ENCODE data around the gene CYB5RL. TPM values are rescaled to one million over a fixed set of nuclear protein-coding genes. Genes with fewer than 3 reads are reported as not detected.

CYB5RL gene
- total RNA-seq, 6 donors from 2014 or later, result 2.7 to 10.0 (median 6.6) TPM

- Histone ChIP-seq H3K36me3 (peaks cover 0 to 5% (median under 1%) of the 10 kb centered on the region in 4 donors), H3K27me3 (no peaks in the 10 kb centered on the region), H3K27ac (no peak overlapping the region), H3K4me1 (no peaks in the 10 kb centered on the region), H3K9me3 (no peaks in the 10 kb centered on the region), H3K4me3 (no peak overlapping the region)
- no peak for ATAC-seq (ENCODE audit: low FRiP score in 2 of 2)
- no peak for DNase-seq
- TF ChIP-seq, protein P1, sequence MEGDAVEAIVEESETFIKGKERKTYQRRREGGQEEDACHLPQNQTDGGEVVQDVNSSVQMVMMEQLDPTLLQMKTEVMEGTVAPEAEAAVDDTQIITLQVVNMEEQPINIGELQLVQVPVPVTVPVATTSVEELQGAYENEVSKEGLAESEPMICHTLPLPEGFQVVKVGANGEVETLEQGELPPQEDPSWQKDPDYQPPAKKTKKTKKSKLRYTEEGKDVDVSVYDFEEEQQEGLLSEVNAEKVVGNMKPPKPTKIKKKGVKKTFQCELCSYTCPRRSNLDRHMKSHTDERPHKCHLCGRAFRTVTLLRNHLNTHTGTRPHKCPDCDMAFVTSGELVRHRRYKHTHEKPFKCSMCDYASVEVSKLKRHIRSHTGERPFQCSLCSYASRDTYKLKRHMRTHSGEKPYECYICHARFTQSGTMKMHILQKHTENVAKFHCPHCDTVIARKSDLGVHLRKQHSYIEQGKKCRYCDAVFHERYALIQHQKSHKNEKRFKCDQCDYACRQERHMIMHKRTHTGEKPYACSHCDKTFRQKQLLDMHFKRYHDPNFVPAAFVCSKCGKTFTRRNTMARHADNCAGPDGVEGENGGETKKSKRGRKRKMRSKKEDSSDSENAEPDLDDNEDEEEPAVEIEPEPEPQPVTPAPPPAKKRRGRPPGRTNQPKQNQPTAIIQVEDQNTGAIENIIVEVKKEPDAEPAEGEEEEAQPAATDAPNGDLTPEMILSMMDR (IDR thresholded peaks at IDR 0.05), result no peak
- no peak for TF ChIP-seq EP300 (IDR thresholded peaks at IDR 0.05)
- TF ChIP-seq POLR2A (IDR thresholded peaks at IDR 0.05), result no peak
- TF ChIP-seq POLR2AphosphoS5 (IDR thresholded peaks at IDR 0.05), result no peak
- 66 to 73% methylated on average over 8 to 9 of the region's 9 CpGs for WGBS, 2 donors
Observed at GRCh38 chr1:54173681-54174080, 26.1 kb downstream of the CYB5RL start.

DNA sequence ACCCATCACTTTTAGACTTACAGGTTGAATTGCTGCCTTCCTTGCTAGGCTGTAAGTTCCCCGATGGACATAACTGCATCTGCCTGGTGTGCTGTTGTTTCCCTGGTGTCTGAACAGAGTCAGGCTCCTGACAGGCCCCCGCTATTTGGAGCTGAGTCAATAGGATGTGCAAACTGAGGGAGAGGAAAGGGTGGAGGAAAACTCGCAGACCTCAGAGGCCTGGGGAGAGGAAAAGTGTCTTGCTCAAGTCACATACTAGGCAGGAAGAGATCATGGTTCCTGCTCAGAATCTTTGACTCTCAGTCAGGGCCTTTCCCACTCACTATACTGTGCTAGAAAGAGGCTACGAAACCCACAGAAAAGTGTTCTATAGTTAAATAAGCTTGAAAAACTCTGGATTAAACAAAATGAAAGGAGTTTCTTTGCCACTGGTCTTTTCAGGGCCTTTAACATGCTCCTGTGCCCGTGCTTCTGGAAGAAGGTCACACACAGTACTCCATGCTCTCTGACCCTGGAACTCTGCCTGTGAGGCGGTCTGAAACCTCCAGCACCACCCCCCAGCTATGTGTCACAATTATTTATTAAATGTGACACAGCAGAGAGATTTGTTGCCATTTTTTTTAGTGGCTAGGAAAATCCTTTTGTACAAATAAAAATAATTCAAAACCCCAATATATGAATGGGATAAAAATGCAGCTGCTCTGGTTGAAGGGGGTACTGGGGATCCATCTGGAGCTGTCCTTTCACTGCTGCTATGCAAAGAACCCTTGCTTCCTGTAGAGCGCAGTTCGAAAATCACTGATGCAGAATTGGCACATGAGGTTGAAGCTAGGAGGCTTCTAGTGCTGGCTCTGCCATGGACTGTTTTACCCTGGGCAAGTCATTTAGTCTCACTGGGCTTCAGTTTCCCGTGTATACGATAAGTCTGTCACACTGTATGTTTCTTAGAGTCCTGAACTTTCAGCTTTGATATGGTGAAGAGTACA lies 26.9 kb downstream of the CYB5RL start:
- DNase-seq, result no peak
- 73 to 76% methylated on average over 10 of the region's 10 CpGs for WGBS, 2 donors
- no peak overlapping the region for H3K4me3 ChIP-seq
- H3K36me3 ChIP-seq, result no peaks in the 10 kb centered on the region
- H3K27ac ChIP-seq, result no peak overlapping the region
- H3K27me3 ChIP-seq, result no peaks in the 10 kb centered on the region
- H3K9me3 ChIP-seq, result no peaks in the 10 kb centered on the region
- TF ChIP-seq EP300 (IDR thresholded peaks at IDR 0.05), result no peak
- no peak for TF ChIP-seq POLR2AphosphoS5 (IDR thresholded peaks at IDR 0.05)
- no peak for TF ChIP-seq POLR2A (IDR thresholded peaks at IDR 0.05)
- TF ChIP-seq, protein P1 (IDR thresholded peaks at IDR 0.05), result no peak
- H3K4me1 ChIP-seq, result no peaks in the 10 kb centered on the region
- no peak for ATAC-seq (ENCODE audit: low FRiP score in 2 of 2)

DNA sequence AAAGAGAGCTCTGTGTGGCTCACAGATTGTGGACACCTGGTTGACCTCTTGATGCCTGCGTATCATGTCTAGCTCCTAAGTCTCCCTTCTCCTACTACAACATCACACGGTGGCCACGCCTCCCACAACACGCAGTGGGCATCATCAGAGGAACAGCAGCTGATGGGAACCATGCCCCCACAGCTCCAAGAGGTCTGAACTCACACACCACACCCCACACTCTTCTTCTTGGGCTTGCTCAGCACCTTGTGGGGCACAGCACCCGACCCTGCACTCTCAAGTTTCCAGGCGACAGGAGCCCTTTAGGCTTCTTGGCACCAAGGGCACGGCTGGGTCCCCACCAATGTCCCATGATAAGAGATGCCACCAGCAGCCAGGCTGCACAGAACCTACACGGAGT lies 28.2 kb downstream of the CYB5RL start:
- Histone ChIP-seq H3K4me3 (no peak overlapping the region), H3K9me3 (no peaks in the 10 kb centered on the region), H3K4me1 (no peaks in the 10 kb centered on the region), H3K36me3 (no peaks in the 10 kb centered on the region), H3K27me3 (no peaks in the 10 kb centered on the region), H3K27ac (no peak overlapping the region)
- WGBS, 2 donors, result 89 to 90% methylated on average over 8 of the region's 8 CpGs
- ATAC-seq (ENCODE audit: low FRiP score in 2 of 2) (no peak), DNase-seq (no peak)
- no peak for TF ChIP-seq POLR2AphosphoS5 (IDR thresholded peaks at IDR 0.05)
- TF ChIP-seq, protein P1 (IDR thresholded peaks at IDR 0.05), result no peak

- ATAC-seq (ENCODE audit: low FRiP score in 2 of 2) (no peak), DNase-seq (no peak)
- no peaks in the 10 kb centered on the region for H3K27me3 ChIP-seq
- H3K4me3 ChIP-seq, result no peak overlapping the region
- TF ChIP-seq POLR2A (IDR thresholded peaks at IDR 0.05) (no peak), POLR2AphosphoS5 (IDR thresholded peaks at IDR 0.05) (no peak), EP300 (IDR thresholded peaks at IDR 0.05) (no peak)
- TF ChIP-seq, protein P1 (IDR thresholded peaks at IDR 0.05), result no peak
- no peaks in the 10 kb centered on the region for H3K4me1 ChIP-seq
- WGBS, 2 donors, result 77 to 92% methylated on average over 8 of the region's 8 CpGs
- H3K27ac ChIP-seq, result no peak overlapping the region
- no peaks in the 10 kb centered on the region for H3K36me3 ChIP-seq
- no peaks in the 10 kb centered on the region for H3K9me3 ChIP-seq
Observed at GRCh38 chr1:54171016-54171415, 28.8 kb downstream of the CYB5RL start.

Measured in upper lobe of left lung (tissue), 6 donors.